SK-N-SH (cell line): ENCODE measurements around the gene THADA. TPM values are rescaled to one million over a fixed set of nuclear protein-coding genes. Genes with fewer than 3 reads are reported as not detected.
A peak's percentile ranks its signal among the peaks of the same experiment; 100 is the strongest.

ENCODE experiments used
- CTCF ChIA-PET: fragments of 300-600, 350-600 bp; formaldehyde crosslinking; extraction: SDS; loops from one replicate; lab custom pipeline; 2021; lab: Yijun Ruan, JAX
- POLR2A ChIA-PET: fragments of 350-600 bp; sonication (Branson Sonifier 250); formaldehyde crosslinking; extraction: SDS; loops from one replicate; lab custom pipeline; 2020; ENCODE audit warnings: antibody characterized with exemption, inconsistent platforms; lab: Yijun Ruan, JAX
- DNase-seq: peaks from one replicate; pipeline ENCODE4 v3.0.0; 2012
- H2AFZ ChIP-seq: fragments of 200-600 bp; sonication (generic); 2 replicates; pipeline ENCODE4 v1.8.1; 2016; ENCODE audit warnings: antibody characterized with exemption, mild to moderate bottlenecking, low read depth
- H3F3A ChIP-seq: fragments of 200-600 bp; sonication (generic); replicated peaks from 2 replicates; pipeline ENCODE3; 2016; ENCODE audit warnings: antibody characterized with exemption, mild to moderate bottlenecking; ENCODE audit not compliant: insufficient read depth
- H3K27ac ChIP-seq, 2 experiments: fragments of 200-500 bp in 1 of 2; fragments of 200-600 bp in 1 of 2; sonication (Bioruptor generic) in 1 of 2; sonication (generic), shearing (Covaris generic) in 1 of 2; 2 replicates each; pipeline versions ENCODE4 v1.5.1 to v1.6.1; 2014 to 2016; ENCODE audit warnings: low read depth in 2 of 2, inconsistent platforms in 1 of 2, low read length in 1 of 2, mild to moderate bottlenecking in 1 of 2, mixed read lengths in 1 of 2
- H3K27me3 ChIP-seq: fragments of 200-600 bp; sonication (generic), shearing (Covaris generic); 2 replicates; pipeline ENCODE4 v1.6.1; 2016; ENCODE audit warnings: mixed run types; ENCODE audit not compliant: insufficient read depth
- H3K36me3 ChIP-seq, 2 experiments: fragments of 200-500 bp in 1 of 2; fragments of 200-600 bp in 1 of 2; sonication (Bioruptor generic) in 1 of 2; sonication (generic) in 1 of 2; replicated peaks in 1 of 2; 2 replicates each; pipeline versions ENCODE3 to v1.5.1; 2014 to 2016; ENCODE audit warnings: low read length in 1 of 2, mild to moderate bottlenecking in 1 of 2; ENCODE audit not compliant: insufficient read depth in 2 of 2, control insufficient read depth in 1 of 2
- H3K4me1 ChIP-seq, 2 experiments: fragments of 200-500 bp in 1 of 2; fragments of 200-600 bp in 1 of 2; sonication (Bioruptor generic) in 1 of 2; sonication (generic), shearing (Covaris generic) in 1 of 2; 2 replicates each; pipeline versions ENCODE4 v1.5.1 to v1.6.1; 2014 to 2016; ENCODE audit warnings: low read depth in 1 of 2, low read length in 1 of 2, mixed run types in 1 of 2; ENCODE audit not compliant: insufficient read depth in 2 of 2, control insufficient read depth in 1 of 2
- H3K4me2 ChIP-seq: fragments of 200-600 bp; sonication (generic), shearing (Covaris generic); 2 replicates; pipeline ENCODE4 v1.6.1; 2017; ENCODE audit warnings: mixed run types
- H3K4me3 ChIP-seq, 2 experiments: fragments of 200-500 bp in 1 of 2; fragments of 200-600 bp in 1 of 2; sonication (Bioruptor generic) in 1 of 2; sonication (generic), shearing (Covaris generic) in 1 of 2; 2 replicates each; pipeline versions ENCODE4 v1.5.1 to v1.8.1; 2014 to 2016; ENCODE audit warnings: low read depth in 2 of 2, inconsistent platforms in 1 of 2, low read length in 1 of 2, mild to moderate bottlenecking in 1 of 2, mixed read lengths in 1 of 2, moderate library complexity in 1 of 2
- H3K79me2 ChIP-seq: fragments of 200-600 bp; sonication (generic); 2 replicates; pipeline ENCODE4 v1.8.1; 2017; ENCODE audit warnings: mild to moderate bottlenecking; ENCODE audit not compliant: insufficient read depth
- H3K9ac ChIP-seq: fragments of 200-600 bp; sonication (generic); 2 replicates; pipeline ENCODE4 v1.6.1; 2017; ENCODE audit warnings: mixed run types
- H3K9me2 ChIP-seq: fragments of 200-600 bp; sonication (generic); 2 replicates; pipeline ENCODE4 v1.6.1; 2017; ENCODE audit warnings: mixed run types
- H3K9me3 ChIP-seq: fragments of 200-600 bp; sonication (generic); 2 replicates; pipeline ENCODE4 v1.6.1; 2017; ENCODE audit warnings: mixed run types, mild to moderate bottlenecking, moderate library complexity
- H4K20me1 ChIP-seq: fragments of 200-600 bp; sonication (generic); 2 replicates; pipeline ENCODE4 v1.6.1; 2017; ENCODE audit warnings: mild to moderate bottlenecking, mixed run types; ENCODE audit not compliant: insufficient read depth
- CHD2 ChIP-seq: fragments of 150-350 bp; IDR thresholded peaks from 2 replicates; pipeline ENCODE4 v1.6.1; 2018; ENCODE audit warnings: low read length; ENCODE audit not compliant: partially characterized antibody
- CTCF ChIP-seq: fragments of 200-600 bp; sonication (generic); IDR thresholded peaks from 2 replicates; pipeline ENCODE4 v1.6.1; 2017; ENCODE audit warnings: antibody characterized with exemption, mild to moderate bottlenecking, moderate library complexity
- ELF1 ChIP-seq: IDR thresholded peaks from 2 replicates; pipeline ENCODE4 v1.4.0; 2012
- EP300 ChIP-seq, 2 experiments: IDR thresholded peaks; 2 replicates each; pipeline versions ENCODE4 v1.4.0 to v1.6.1; 2012; ENCODE audit warnings: borderline replicate concordance in 1 of 2, low read depth in 1 of 2, low read length in 1 of 2
- FOSL2 ChIP-seq: IDR thresholded peaks from 2 replicates; pipeline ENCODE4 v1.4.0; 2012; ENCODE audit warnings: low read depth, mild to moderate bottlenecking, moderate library complexity, borderline replicate concordance
- FOXM1 ChIP-seq: IDR thresholded peaks from 2 replicates; pipeline ENCODE4 v1.4.0; 2012; ENCODE audit warnings: low read depth, mild to moderate bottlenecking
- GABPA ChIP-seq: IDR thresholded peaks from 2 replicates; pipeline ENCODE4 v1.4.0; 2012; ENCODE audit warnings: low read depth, mild to moderate bottlenecking
- GATA2 ChIP-seq: sonication (generic); formaldehyde crosslinking; IDR thresholded peaks from 2 replicates; pipeline ENCODE4 v1.5.0; 2020; ENCODE audit warnings: mild to moderate bottlenecking, missing genetic modification reagents
- IRF3 ChIP-seq: fragments of 150-350 bp; IDR thresholded peaks from 2 replicates; pipeline ENCODE4 v1.6.1; 2016; ENCODE audit warnings: mild to moderate bottlenecking, low read depth, low read length
- MXI1 ChIP-seq: IDR thresholded peaks from 2 replicates; pipeline ENCODE4 v1.6.1; 2012; ENCODE audit warnings: mild to moderate bottlenecking, low read depth, low read length, improper control_type of control experiment
- POLR2AphosphoS5 ChIP-seq: IDR thresholded peaks from 2 replicates; pipeline ENCODE4 v1.6.1; 2012; ENCODE audit warnings: low read depth, low read length
- RAD21 ChIP-seq: IDR thresholded peaks from 2 replicates; pipeline ENCODE4 v1.6.1; 2012; ENCODE audit warnings: mild to moderate bottlenecking, low read length
- RCOR1 ChIP-seq: fragments of 150-350 bp; IDR thresholded peaks from 2 replicates; pipeline ENCODE4 v1.6.1; 2017; ENCODE audit warnings: antibody characterized with exemption, low read length
- RFX5 ChIP-seq: IDR thresholded peaks from 2 replicates; pipeline ENCODE4 v1.6.1; 2012; ENCODE audit warnings: mild to moderate bottlenecking, improper control_type of control experiment, low read length
- RXRA ChIP-seq: IDR thresholded peaks from 2 replicates; pipeline ENCODE4 v1.4.0; 2012; ENCODE audit warnings: low read depth, mild to moderate bottlenecking, borderline replicate concordance
- SIN3A ChIP-seq: IDR thresholded peaks from 2 replicates; pipeline ENCODE4 v1.6.1; 2012; ENCODE audit warnings: low read depth, mild to moderate bottlenecking, low read length, moderate library complexity, borderline replicate concordance
- SMC3 ChIP-seq: IDR thresholded peaks from 2 replicates; pipeline ENCODE4 v1.6.1; 2012; ENCODE audit warnings: low read depth, low read length, improper control_type of control experiment
- TAF1 ChIP-seq: IDR thresholded peaks from 2 replicates; pipeline ENCODE4 v1.6.1; 2012; ENCODE audit warnings: low read depth, mild to moderate bottlenecking, low read length, moderate library complexity, borderline replicate concordance
- TCF12 ChIP-seq: IDR thresholded peaks from 2 replicates; pipeline ENCODE4 v1.4.0; 2012
- USF1 ChIP-seq: IDR thresholded peaks from 2 replicates; pipeline ENCODE4 v1.4.0; 2012; ENCODE audit warnings: low read depth, borderline replicate concordance
- YY1 ChIP-seq: IDR thresholded peaks from 2 replicates; pipeline ENCODE4 v1.4.0; 2012; ENCODE audit warnings: low read depth, mild to moderate bottlenecking
- WGBS: methylation state at CpG from one replicate; pipeline ENCODE4 v1.1.6; 2017; ENCODE audit warnings: low lambda C conversion rate; 5-methylcytosine and 5-hydroxymethylcytosine counted together
- polyA plus RNA-seq, 3 experiments: library from polyadenylated mRNA; depleted of rRNA; stranded (reverse); fragments of >200 nt; gene quantifications; 2 replicates each; pipeline ENCODE4 v1.2.3, GENCODE V29; 2012

Gene THADA
- polyA plus RNA-seq, 1 of the 3 experiments (the other 2 are of a cell fraction): 25.6 TPM

- no peak for TF ChIP-seq RCOR1
- TF ChIP-seq GABPA: no peak
- TF ChIP-seq FOSL2: 0 out of 2 replicates have a peak, but pooled peaks have one; percentile 8
- no peak for TF ChIP-seq FOXM1
- no peak for TF ChIP-seq SIN3A
- no peak for TF ChIP-seq RFX5
- TF ChIP-seq TCF12: peak; percentile 49
- no peak for TF ChIP-seq RAD21
- TF ChIP-seq MXI1: no peak
- TF ChIP-seq USF1: no peak
- TF ChIP-seq YY1: no peak
These were observed 143.5 kb downstream of the THADA start (continued) for GRCh38 chr2:43452318-43452731.

GRCh38 chr2:43450617-43451016 is 145.2 kb downstream of the THADA start:
- Histone ChIP-seq H3K79me2 (no peaks in the 10 kb centered on the region), H3K27ac (no peak overlapping the region), H3K4me1 (peaks cover 6 to 16% of the 10 kb centered on the region in 2 experiments; a peak in 3 of 4 replicates), H4K20me1 (no peaks in the 10 kb centered on the region), H3K9me3 (peaks cover 3% of the 10 kb centered on the region; the same call in 1 of the 2 replicates), H2AFZ (no peak overlapping the region), H3K27me3 (no peaks in the 10 kb centered on the region), H3K4me3 (no peak overlapping the region), H3K9me2 (no peaks in the 10 kb centered on the region), H3K9ac (no peak overlapping the region), H3K36me3 (peaks cover 5 to 8% of the 10 kb centered on the region in 2 experiments), H3F3A (peaks cover 11% of the 10 kb centered on the region), H3K4me2 (no peak overlapping the region)
- DNase-seq: no peak
- POLR2A ChIA-PET: no interaction called here
- TF ChIP-seq CTCF: no peak
- no peak for TF ChIP-seq CHD2
- TF ChIP-seq ELF1: no peak
- TF ChIP-seq RAD21: no peak
- TF ChIP-seq YY1: no peak
- no peak for TF ChIP-seq EP300 (IDR thresholded peaks at IDR 0.05; ENCODE audit: borderline replicate concordance in 1 of 2, low read depth in 1 of 2, low read length in 1 of 2)
- no peak for TF ChIP-seq GATA2
- no peak for TF ChIP-seq FOXM1
- TF ChIP-seq RXRA: no peak
- no peak for TF ChIP-seq POLR2AphosphoS5
- TF ChIP-seq RCOR1: no peak
- no peak for TF ChIP-seq MXI1
- no peak for TF ChIP-seq SIN3A
- TF ChIP-seq SMC3: no peak
- TF ChIP-seq TCF12: no peak
- TF ChIP-seq FOSL2: no peak
- no peak for TF ChIP-seq IRF3
- TF ChIP-seq TAF1: no peak
- CTCF ChIA-PET: interaction anchor here (0.8 to 1.2 kb wide), 2 partner anchors 14 to 33 kb away, joined by 3 to 4 read pairs; no protein-coding TSS in a partner anchor
- 97% methylated on average over 1 of the region's 1 CpG for WGBS
